Chondrocyte (in vitro differentiated cells): ENCODE results near the gene SCN8A. TPM values are rescaled to one million over a fixed set of nuclear protein-coding genes. Genes with fewer than 3 reads are reported as not detected.
"Not testable (repeated sequence)": the region's sequence is repeated elsewhere in the genome, so short reads cannot be mapped to it uniquely, and the experiment has no call there.

ENCODE experiments used
- DNase-seq: peaks from one replicate; pipeline ENCODE4 v3.0.0; 2021; ENCODE audit warnings: mixed read lengths, low spot score
- H3K27ac Mint-ChIP-seq: one replicate; pipeline ENCODE4 v1.8.0; 2021; ENCODE audit warnings: mild to moderate bottlenecking, moderate library complexity, mixed read lengths; ENCODE audit not compliant: unreplicated experiment
- H3K27me3 Mint-ChIP-seq: 2 replicates; pipeline ENCODE4 v1.8.0; 2021; ENCODE audit warnings: low read depth, mixed read lengths
- H3K36me3 Mint-ChIP-seq: 2 replicates; pipeline ENCODE4 v1.8.0; 2021; ENCODE audit warnings: low read depth, mixed read lengths
- H3K4me1 Mint-ChIP-seq: 2 replicates; pipeline ENCODE4 v1.8.0; 2021; ENCODE audit warnings: low read depth, mild to moderate bottlenecking, mixed read lengths
- H3K4me3 Mint-ChIP-seq: one replicate; pipeline ENCODE4 v1.8.0; 2021; ENCODE audit warnings: mild to moderate bottlenecking, moderate library complexity, mixed read lengths; ENCODE audit not compliant: unreplicated experiment
- H3K9me3 Mint-ChIP-seq: 2 replicates; pipeline ENCODE4 v1.8.0; 2021; ENCODE audit warnings: low read depth, mixed read lengths
- long read RNA-seq: library from polyadenylated mRNA; stranded (forward); transcript quantifications from one replicate; pipeline ENCODE4 v2.0.0, GENCODE V29; 2021
- total RNA-seq: library from RNA; stranded (reverse); gene quantifications from 3 replicates; pipeline ENCODE4 v1.2.1, GENCODE V29; 2021
- TF ChIP-seq, protein P1 (sequence below): fragments of 200-600 bp; sonication (generic); IDR thresholded peaks from 2 replicates; pipeline ENCODE4 v1.5.0; 2021; ENCODE audit warnings: antibody characterized with exemption, mild to moderate bottlenecking, moderate library complexity

The SCN8A gene
- total RNA-seq, result 3.8 to 4.4 TPM (median 4.1 TPM) in 3 replicates
- long read RNA-seq, partial matches to known transcripts, result 0 of 1 reads
- long read RNA-seq, other reads (novel, unspliced or antisense), result 1 of 1 reads

DNA sequence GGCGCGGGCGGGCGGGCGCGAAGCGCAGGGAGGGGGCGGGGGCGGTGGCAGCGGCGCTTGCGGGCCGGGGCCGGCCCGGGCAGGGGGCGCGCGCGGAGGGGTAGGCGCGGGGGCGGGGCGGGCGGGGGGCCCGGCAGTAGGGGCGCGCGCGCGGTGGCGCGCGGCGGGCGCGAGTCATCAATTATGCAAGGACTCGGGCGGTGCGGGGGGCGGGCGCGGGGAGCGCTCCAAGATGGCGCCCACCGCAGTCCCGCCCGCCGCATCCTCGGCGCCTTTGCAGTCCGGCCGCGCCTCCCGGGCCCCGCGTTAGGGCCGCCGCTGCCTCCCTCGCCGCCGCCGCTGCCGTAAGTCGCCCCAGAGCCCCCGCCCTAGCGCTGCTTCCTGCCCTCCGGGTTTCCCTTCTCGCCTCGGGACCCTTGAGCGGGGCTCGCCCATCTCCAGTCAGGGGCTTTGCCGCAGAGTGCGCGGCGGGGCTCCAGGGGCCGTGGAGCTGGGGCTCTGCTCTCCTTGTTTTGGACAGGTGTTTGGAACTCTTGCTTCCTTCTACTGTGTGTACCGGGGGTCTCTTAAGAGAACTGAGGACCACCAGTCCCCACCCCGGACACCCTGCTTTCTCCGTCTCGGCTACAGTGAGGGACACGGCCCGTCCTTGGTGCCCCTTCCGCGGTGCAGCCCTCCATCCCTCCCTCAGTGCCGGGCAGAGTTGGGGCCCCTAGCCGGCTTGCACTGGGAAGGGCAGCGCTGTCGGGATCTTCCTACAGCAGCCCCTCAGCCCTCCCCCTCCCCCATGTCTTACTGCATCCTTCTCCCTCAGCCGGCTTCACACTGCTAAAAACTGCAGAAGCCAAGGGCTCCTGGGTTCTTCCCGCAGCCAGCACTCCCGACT is at the start of gene SCN8A:
SCN8A (plus strand) TSS at position 218 of the 886 bp plus-strand sequence. CDS start 71,585 bp downstream, outside the sequence.
- Mint-ChIP-seq H3K27ac (peak within 1 kb of the TSS; percentile 45), H3K4me3 (peak within 1 kb of the TSS; percentile 83), H3K4me1 (peaks cover 21% of the 10 kb centered on the region), H3K27me3 (no peaks in the 10 kb centered on the region), H3K9me3 (no peaks in the 10 kb centered on the region), H3K36me3 (no peaks in the 10 kb centered on the region)
- TF ChIP-seq, protein P1, sequence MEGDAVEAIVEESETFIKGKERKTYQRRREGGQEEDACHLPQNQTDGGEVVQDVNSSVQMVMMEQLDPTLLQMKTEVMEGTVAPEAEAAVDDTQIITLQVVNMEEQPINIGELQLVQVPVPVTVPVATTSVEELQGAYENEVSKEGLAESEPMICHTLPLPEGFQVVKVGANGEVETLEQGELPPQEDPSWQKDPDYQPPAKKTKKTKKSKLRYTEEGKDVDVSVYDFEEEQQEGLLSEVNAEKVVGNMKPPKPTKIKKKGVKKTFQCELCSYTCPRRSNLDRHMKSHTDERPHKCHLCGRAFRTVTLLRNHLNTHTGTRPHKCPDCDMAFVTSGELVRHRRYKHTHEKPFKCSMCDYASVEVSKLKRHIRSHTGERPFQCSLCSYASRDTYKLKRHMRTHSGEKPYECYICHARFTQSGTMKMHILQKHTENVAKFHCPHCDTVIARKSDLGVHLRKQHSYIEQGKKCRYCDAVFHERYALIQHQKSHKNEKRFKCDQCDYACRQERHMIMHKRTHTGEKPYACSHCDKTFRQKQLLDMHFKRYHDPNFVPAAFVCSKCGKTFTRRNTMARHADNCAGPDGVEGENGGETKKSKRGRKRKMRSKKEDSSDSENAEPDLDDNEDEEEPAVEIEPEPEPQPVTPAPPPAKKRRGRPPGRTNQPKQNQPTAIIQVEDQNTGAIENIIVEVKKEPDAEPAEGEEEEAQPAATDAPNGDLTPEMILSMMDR, result no peak
- DNase-seq, result no peak

DNA sequence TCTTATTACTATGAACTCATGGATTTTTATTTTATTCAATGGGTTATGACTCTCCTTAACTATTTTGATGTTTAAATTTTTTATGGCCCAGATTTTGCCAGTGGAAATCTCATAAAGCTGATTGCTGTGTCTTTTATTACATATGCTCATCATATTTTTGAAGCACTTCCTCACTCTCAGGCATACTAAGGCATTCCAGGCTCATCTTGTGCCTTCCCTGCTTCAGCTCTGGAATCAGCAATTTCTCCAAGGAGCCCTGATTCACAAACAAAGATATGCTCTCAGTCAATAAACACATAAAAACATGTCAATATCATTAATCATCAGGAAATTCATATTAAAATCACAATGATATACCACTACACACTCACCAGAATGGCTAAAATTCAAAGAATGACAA is 44.9 kb upstream of the SCN8A start:
- Mint-ChIP-seq H3K27ac (no peak overlapping the region), H3K36me3 (no peaks in the 10 kb centered on the region), H3K4me1 (peaks cover 2% of the 10 kb centered on the region), H3K4me3 (no peak overlapping the region), H3K9me3 (peaks cover 3% of the 10 kb centered on the region), H3K27me3 (peaks cover 11% of the 10 kb centered on the region)
- TF ChIP-seq, protein P1, result no peak
- DNase-seq, result no peak

DNA sequence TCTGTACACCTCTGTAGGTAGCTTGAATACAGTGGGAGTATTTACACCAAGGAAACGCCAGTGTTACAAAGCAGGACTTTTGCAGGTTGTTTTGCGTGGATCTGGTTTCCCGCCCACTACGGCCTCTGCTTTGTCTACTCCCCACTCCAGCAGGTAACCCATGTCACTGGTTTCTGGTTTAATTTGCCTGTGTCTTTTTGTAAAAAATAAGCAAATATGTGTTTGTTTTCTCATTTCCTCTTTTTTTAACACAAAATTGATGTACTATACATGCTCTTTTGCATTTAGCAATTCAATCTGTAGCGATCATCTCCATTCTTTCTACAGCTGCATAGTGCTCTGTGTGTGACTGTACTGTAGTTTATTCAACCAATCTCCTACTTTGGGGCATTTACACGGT is 43.4 kb upstream of the SCN8A start:
- Mint-ChIP-seq H3K27me3 (peaks cover 14% of the 10 kb centered on the region), H3K27ac (no peak overlapping the region), H3K4me1 (peaks cover 2% of the 10 kb centered on the region), H3K4me3 (no peak overlapping the region), H3K36me3 (no peaks in the 10 kb centered on the region), H3K9me3 (peaks cover 3% of the 10 kb centered on the region)
- TF ChIP-seq, protein P1, result no peak
- DNase-seq, result no peak

DNA sequence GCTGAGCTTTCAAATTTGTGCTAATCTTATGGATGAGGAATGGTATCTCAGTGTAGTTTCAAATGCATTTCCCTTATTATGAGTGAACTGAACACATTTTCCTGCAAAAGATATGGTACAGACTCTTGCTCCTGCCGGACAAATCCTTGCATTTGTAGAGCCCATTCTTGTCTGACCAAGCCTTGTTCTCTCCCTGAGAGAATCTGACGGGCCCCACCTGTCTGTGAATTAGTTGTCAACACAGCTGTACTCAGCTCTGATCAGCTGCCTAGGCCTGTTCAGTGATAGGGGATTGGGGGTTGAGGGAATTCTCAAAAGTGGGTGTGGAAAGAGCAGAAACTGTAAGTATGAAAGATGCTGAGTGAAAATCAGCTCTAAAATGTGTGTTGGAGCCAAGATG is 42.8 kb upstream of the SCN8A start:
- Mint-ChIP-seq H3K27me3 (peaks cover 18% of the 10 kb centered on the region), H3K4me1 (peaks cover 2% of the 10 kb centered on the region), H3K9me3 (peaks cover 7% of the 10 kb centered on the region), H3K27ac (no peak overlapping the region), H3K4me3 (no peak overlapping the region), H3K36me3 (no peaks in the 10 kb centered on the region)
- no peak for DNase-seq
- TF ChIP-seq, protein P1, result no peak

DNA sequence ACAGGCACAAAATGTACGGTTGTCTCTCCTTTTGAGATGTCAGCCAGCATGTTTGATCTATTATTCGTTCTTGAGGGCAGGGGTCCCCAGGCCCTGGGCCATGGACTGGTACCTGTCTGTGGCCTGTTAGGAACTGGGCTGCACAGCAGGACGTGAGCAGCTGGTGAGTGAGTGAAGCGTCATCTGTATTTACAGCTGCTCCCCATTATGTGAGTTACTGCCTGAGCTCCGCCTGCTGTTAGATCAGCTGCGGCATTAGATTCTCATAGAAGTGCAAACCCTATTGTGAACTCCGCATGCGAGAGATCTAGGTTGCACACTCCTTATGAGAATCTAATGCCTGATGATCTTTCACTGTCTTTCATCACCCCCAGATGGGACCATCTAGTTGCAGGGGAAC is 41.4 kb upstream of the SCN8A start:
- Mint-ChIP-seq H3K27ac (no peak overlapping the region), H3K4me1 (peaks cover 2% of the 10 kb centered on the region)
- TF ChIP-seq, protein P1, result no peak

DNA sequence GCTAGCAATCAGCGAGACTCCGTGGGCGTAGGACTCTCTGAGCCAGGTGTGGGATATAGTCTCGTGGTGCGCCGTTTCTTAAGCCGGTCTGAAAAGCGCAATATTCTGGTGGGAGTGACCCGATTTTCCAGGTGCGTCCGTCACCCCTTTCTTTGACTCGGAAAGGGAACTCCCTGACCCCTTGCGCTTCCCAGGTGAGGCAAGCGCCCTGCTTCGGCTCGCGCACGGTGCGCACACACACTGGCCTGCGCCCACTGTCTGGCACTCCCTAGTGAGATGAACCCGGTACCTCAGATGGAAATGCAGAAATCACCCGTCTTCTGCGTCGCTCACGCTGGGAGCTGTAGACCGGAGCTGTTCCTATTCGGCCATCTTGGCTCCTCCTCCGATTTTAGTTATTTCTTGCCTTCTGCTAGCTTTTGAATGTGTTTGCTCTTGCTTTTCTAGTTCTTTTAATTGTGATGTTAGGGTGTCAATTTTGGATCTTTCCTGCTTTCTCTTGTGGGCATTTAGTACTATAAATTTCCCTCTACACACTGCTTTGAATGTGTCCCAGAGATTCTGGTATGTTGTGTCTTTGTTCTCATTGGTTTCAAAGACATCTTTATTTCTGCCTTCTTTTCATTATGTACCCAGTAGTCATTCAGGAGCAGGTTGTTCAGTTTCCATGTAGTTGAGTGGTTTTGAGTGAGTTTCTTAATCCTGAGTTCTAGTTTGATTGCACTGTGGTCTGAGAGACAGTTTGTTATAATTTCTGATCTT is 22.6 kb upstream of the SCN8A start:
- H3K36me3 Mint-ChIP-seq, DNase-seq, H3K27me3 Mint-ChIP-seq, H3K4me1 Mint-ChIP-seq, H3K9me3 Mint-ChIP-seq, H3K4me3 Mint-ChIP-seq, H3K27ac Mint-ChIP-seq: not testable (repeated sequence)

More for the DNA sequence above, 41.4 kb upstream of the SCN8A start:
- Mint-ChIP-seq H3K4me3 (no peak overlapping the region), H3K27me3 (peaks cover 17% of the 10 kb centered on the region), H3K9me3 (peaks cover 12% of the 10 kb centered on the region), H3K36me3 (no peaks in the 10 kb centered on the region)
- no peak for DNase-seq
